SJSA1 (cell line): ENCODE measurements around the gene EPAS1. TPM values are rescaled to one million over a fixed set of nuclear protein-coding genes. Genes with fewer than 3 reads are reported as not detected.

Experiments
- DNase-seq, 2 experiments: peaks; one replicate each; pipeline ENCODE4 v3.0.0-alpha.2; 2015 to 2020; ENCODE audit warnings: low spot score in 2 of 2, low read depth in 1 of 2
- H3K27ac ChIP-seq: fragments of 250-450 bp; sonication (Bioruptor Pico); 2 replicates; pipeline ENCODE4 v1.5.1; 2020; ENCODE audit warnings: mild to moderate bottlenecking, moderate library complexity
- H3K27me3 ChIP-seq: fragments of 250-450 bp; sonication (Bioruptor Pico); replicated peaks from 2 replicates; pipeline ENCODE4 v1.5.1; 2020; ENCODE audit warnings: mild to moderate bottlenecking, moderate library complexity
- H3K36me3 ChIP-seq: fragments of 250-450 bp; sonication (Bioruptor Pico); 2 replicates; pipeline ENCODE4 v1.5.1; 2020; ENCODE audit warnings: mild to moderate bottlenecking
- H3K4me1 ChIP-seq: fragments of 250-450 bp; sonication (Bioruptor Pico); replicated peaks from 2 replicates; pipeline ENCODE4 v1.6.1; 2021; ENCODE audit warnings: mild to moderate bottlenecking
- H3K4me3 ChIP-seq: fragments of 250-450 bp; sonication (Bioruptor Pico); 2 replicates; pipeline ENCODE4 v1.5.1; 2020; ENCODE audit warnings: mild to moderate bottlenecking
- H3K9me3 ChIP-seq: fragments of 250-450 bp; sonication (Bioruptor Pico); replicated peaks from 2 replicates; pipeline ENCODE4 v1.5.1; 2020; ENCODE audit warnings: mild to moderate bottlenecking
- total RNA-seq: library from RNA; depleted of rRNA; stranded (reverse); fragments of >200 nt; shearing (Covaris generic); gene quantifications from 2 replicates; pipeline ENCODE4 v1.2.3, GENCODE V29; 2014; rRNA removed

EPAS1 gene
- 12.9 and 13.1 TPM in 2 replicates for total RNA-seq

GRCh38 chr2:46296840-46297545 is at the start of gene EPAS1:
TSS of gene EPAS1 (plus strand) at chr2:46297407. CDS start at chr2:46297912, 505 bp downstream.
- H3K36me3 ChIP-seq, result peaks cover 2% of the 10 kb centered on the region; the same call in 1 of the 2 replicates
- no peak within 1 kb of the TSS for H3K27ac ChIP-seq
- peak; percentile 76 to 88 for DNase-seq
- H3K4me1 ChIP-seq, result peaks cover 25% of the 10 kb centered on the region
- no peaks in the 10 kb centered on the region for H3K27me3 ChIP-seq
- peak within 1 kb of the TSS; percentile 72 for H3K4me3 ChIP-seq
- 0 out of 2 replicates have a peak, but pooled peaks cover 6% of the 10 kb centered on the region for H3K9me3 ChIP-seq

GRCh38 chr2:46248171-46248570 is 49.0 kb upstream of the EPAS1 start:
- no peaks in the 10 kb centered on the region; the same call in 1 of the 2 replicates for H3K9me3 ChIP-seq
- H3K27me3 ChIP-seq, result no peaks in the 10 kb centered on the region
- no peak for DNase-seq
- H3K4me1 ChIP-seq, result no peaks in the 10 kb centered on the region
- no peak overlapping the region for H3K27ac ChIP-seq
- no peak overlapping the region for H3K4me3 ChIP-seq
- H3K36me3 ChIP-seq, result no peaks in the 10 kb centered on the region

GRCh38 chr2:46249654-46250053 is 47.6 kb upstream of the EPAS1 start:
- no peak overlapping the region for H3K27ac ChIP-seq
- no peaks in the 10 kb centered on the region; the same call in 1 of the 2 replicates for H3K9me3 ChIP-seq
- H3K4me3 ChIP-seq, result no peak overlapping the region
- H3K4me1 ChIP-seq, result no peaks in the 10 kb centered on the region
- H3K36me3 ChIP-seq, result no peaks in the 10 kb centered on the region
- no peaks in the 10 kb centered on the region for H3K27me3 ChIP-seq
- no peak for DNase-seq

- Histone ChIP-seq H3K4me3 (no peak overlapping the region), H3K9me3 (no peaks in the 10 kb centered on the region), H3K4me1 (peaks cover 6% of the 10 kb centered on the region), H3K36me3 (no peaks in the 10 kb centered on the region), H3K27ac (no peak overlapping the region), H3K27me3 (no peaks in the 10 kb centered on the region)
- DNase-seq, result no peak
Observed at GRCh38 chr2:46252891-46253659, 44.1 kb upstream of the EPAS1 start.

- H3K9me3 ChIP-seq, result no peaks in the 10 kb centered on the region
- H3K4me1 ChIP-seq, result peaks cover 6% of the 10 kb centered on the region
- H3K27ac ChIP-seq, result no peak overlapping the region
- no peaks in the 10 kb centered on the region for H3K27me3 ChIP-seq
- no peak overlapping the region for H3K4me3 ChIP-seq
- H3K36me3 ChIP-seq, result no peaks in the 10 kb centered on the region
- DNase-seq, result no peak
Observed at GRCh38 chr2:46254474-46254873, 42.7 kb upstream of the EPAS1 start.

- DNase-seq, result no peak
- H3K4me1 ChIP-seq, result peaks cover 6% of the 10 kb centered on the region
- no peak overlapping the region for H3K4me3 ChIP-seq
- no peaks in the 10 kb centered on the region for H3K9me3 ChIP-seq
- no peaks in the 10 kb centered on the region for H3K36me3 ChIP-seq
- H3K27ac ChIP-seq, result no peak overlapping the region
- no peaks in the 10 kb centered on the region for H3K27me3 ChIP-seq
Observed at GRCh38 chr2:46256563-46257142, 40.6 kb upstream of the EPAS1 start.

- Histone ChIP-seq H3K36me3 (no peaks in the 10 kb centered on the region), H3K9me3 (no peaks in the 10 kb centered on the region), H3K4me1 (peaks cover 6% of the 10 kb centered on the region), H3K27ac (no peak overlapping the region), H3K4me3 (no peak overlapping the region), H3K27me3 (no peaks in the 10 kb centered on the region)
- peak in 1 of 2 experiments; percentile 15 for DNase-seq
Observed at GRCh38 chr2:46257476-46257875, 39.7 kb upstream of the EPAS1 start.

GRCh38 chr2:46257980-46258379 is 39.2 kb upstream of the EPAS1 start:
- Histone ChIP-seq H3K36me3 (no peaks in the 10 kb centered on the region), H3K4me1 (peaks cover 6% of the 10 kb centered on the region), H3K4me3 (no peak overlapping the region), H3K27ac (no peak overlapping the region), H3K27me3 (no peaks in the 10 kb centered on the region), H3K9me3 (no peaks in the 10 kb centered on the region)
- no peak for DNase-seq

GRCh38 chr2:46258937-46259776 is 38.0 kb upstream of the EPAS1 start:
- Histone ChIP-seq H3K4me1 (peaks cover 6% of the 10 kb centered on the region), H3K9me3 (no peaks in the 10 kb centered on the region), H3K36me3 (no peaks in the 10 kb centered on the region), H3K27me3 (no peaks in the 10 kb centered on the region), H3K4me3 (no peak overlapping the region), H3K27ac (no peak overlapping the region)
- DNase-seq, result no peak

- Histone ChIP-seq H3K27ac (no peak overlapping the region), H3K36me3 (no peaks in the 10 kb centered on the region), H3K27me3 (no peaks in the 10 kb centered on the region), H3K4me1 (peaks cover 6% of the 10 kb centered on the region), H3K9me3 (no peaks in the 10 kb centered on the region), H3K4me3 (no peak overlapping the region)
- DNase-seq, result no peak
Observed at GRCh38 chr2:46259777-46260168, 37.4 kb upstream of the EPAS1 start.

GRCh38 chr2:46260305-46260704 is 36.9 kb upstream of the EPAS1 start:
- Histone ChIP-seq H3K27me3 (no peaks in the 10 kb centered on the region), H3K27ac (no peak overlapping the region), H3K36me3 (no peaks in the 10 kb centered on the region), H3K4me1 (peaks cover 6% of the 10 kb centered on the region), H3K9me3 (no peaks in the 10 kb centered on the region), H3K4me3 (no peak overlapping the region)
- DNase-seq, result no peak

GRCh38 chr2:46262248-46262938 is 34.8 kb upstream of the EPAS1 start:
- no peak overlapping the region for H3K27ac ChIP-seq
- no peak for DNase-seq
- no peaks in the 10 kb centered on the region for H3K9me3 ChIP-seq
- peaks cover 6% of the 10 kb centered on the region for H3K4me1 ChIP-seq
- no peaks in the 10 kb centered on the region for H3K36me3 ChIP-seq
- no peak overlapping the region for H3K4me3 ChIP-seq
- H3K27me3 ChIP-seq, result no peaks in the 10 kb centered on the region

- Histone ChIP-seq H3K27ac (no peak overlapping the region), H3K9me3 (no peaks in the 10 kb centered on the region), H3K4me3 (no peak overlapping the region), H3K36me3 (no peaks in the 10 kb centered on the region), H3K27me3 (no peaks in the 10 kb centered on the region), H3K4me1 (peaks cover 11% of the 10 kb centered on the region)
- no peak for DNase-seq
Observed at GRCh38 chr2:46263347-46263746, 33.9 kb upstream of the EPAS1 start.
